ENCODE measurements around the gene PRKN.

- TF ChIP-seq CTCF (IDR thresholded peaks at IDR 0.05): no peak
- no peak for TF ChIP-seq POLR2A (IDR thresholded peaks at IDR 0.05)
Observed at GRCh38 chr6:161305860-161306259, 1421.7 kb downstream of the PRKN start.

Measured in thyroid gland (tissue), 4 donors.